Stromal cell of bone marrow (primary cell): ENCODE measurements around the gene DBX1.
A peak's percentile ranks its signal among the peaks of the same experiment; 100 is the strongest.
"Not testable (repeated sequence)": the region's sequence is repeated elsewhere in the genome, so short reads cannot be mapped to it uniquely, and the experiment has no call there.

Source experiments
- DNase-seq: peaks from one replicate; pipeline ENCODE4 v3.0.0-alpha.2; 2012; ENCODE audit warnings: low read depth

DBX1 gene

GRCh38 chr11:20161230-20161918 lies 1.1 kb upstream of the DBX1 start:
- no peak for DNase-seq

GRCh38 chr11:20159466-20160381 lies 551 bp downstream of the DBX1 start:
- DNase-seq = no peak

GRCh38 chr11:20158597-20159257 lies 1.5 kb downstream of the DBX1 start:
- peak; percentile 37 for DNase-seq

- no peak for DNase-seq
Observed at GRCh38 chr11:20157728-20158127, 2.5 kb downstream of the DBX1 start.

- DNase-seq = no peak
Observed at GRCh38 chr11:20156876-20157613, 3.2 kb downstream of the DBX1 start.

- no peak for DNase-seq
Observed at GRCh38 chr11:20156280-20156875, 3.9 kb downstream of the DBX1 start.

- no peak for DNase-seq
Observed at GRCh38 chr11:20155683-20156279, 4.5 kb downstream of the DBX1 start.

GRCh38 chr11:20154381-20154780 lies 5.9 kb downstream of the DBX1 start:
- DNase-seq = peak; percentile 73

GRCh38 chr11:20138707-20139106 lies 21.6 kb downstream of the DBX1 start:
- no peak for DNase-seq

- DNase-seq = no peak
Observed at GRCh38 chr11:20137637-20138036, 22.6 kb downstream of the DBX1 start.

GRCh38 chr11:20134991-20135736 lies 25.1 kb downstream of the DBX1 start:
- no peak for DNase-seq

- no peak for DNase-seq
Observed at GRCh38 chr11:20132667-20133039, 27.6 kb downstream of the DBX1 start.

GRCh38 chr11:20131788-20132666 lies 28.2 kb downstream of the DBX1 start:
- no peak for DNase-seq

- no peak for DNase-seq
Observed at GRCh38 chr11:20129665-20130064, 30.6 kb downstream of the DBX1 start.

GRCh38 chr11:20128528-20128825 lies 31.8 kb downstream of the DBX1 start:
- DNase-seq = not testable (repeated sequence)

- DNase-seq = no peak
Observed at GRCh38 chr11:20127671-20128527, 32.4 kb downstream of the DBX1 start.

GRCh38 chr11:20126724-20127123 lies 33.6 kb downstream of the DBX1 start:
- DNase-seq = no peak

- peak; percentile 45 for DNase-seq
Observed at GRCh38 chr11:20125927-20126326, 34.3 kb downstream of the DBX1 start.

GRCh38 chr11:20122131-20122530 lies 38.1 kb downstream of the DBX1 start:
- DNase-seq = no peak
